Glomerular endothelial cell (primary cell): ENCODE results near the gene IL1RAPL2. TPM values are rescaled to one million over a fixed set of nuclear protein-coding genes. Genes with fewer than 3 reads are reported as not detected.

Experiments used
- DNase-seq: peaks from one replicate; pipeline ENCODE4 v3.0.0-alpha.2; 2011; ENCODE audit warnings: low read depth, low spot score; ENCODE audit errors: extremely low read depth
- total RNA-seq: library from RNA; depleted of rRNA; stranded (reverse); fragments of >200 nt; gene quantifications from 2 replicates; pipeline ENCODE4 v1.2.3, GENCODE V29; 2015

IL1RAPL2 gene
- total RNA-seq, 1 donor from 2014 or later = not detected

GRCh38 chrX:105349476-105349875 lies 783.5 kb downstream of the IL1RAPL2 start:
- no peak for DNase-seq

GRCh38 chrX:105375816-105376215 lies 809.8 kb downstream of the IL1RAPL2 start:
- no peak for DNase-seq

- DNase-seq = no peak
These were observed 858.7 kb downstream of the IL1RAPL2 start for GRCh38 chrX:105424729-105425128.

- DNase-seq = no peak
These were observed 885.4 kb downstream of the IL1RAPL2 start for GRCh38 chrX:105451401-105451800.

- DNase-seq = no peak
These were observed 892.8 kb downstream of the IL1RAPL2 start for GRCh38 chrX:105458846-105459245.

- no peak for DNase-seq
These were observed 894.4 kb downstream of the IL1RAPL2 start for GRCh38 chrX:105460376-105460775.

- DNase-seq = no peak
These were observed 895.0 kb downstream of the IL1RAPL2 start for GRCh38 chrX:105461016-105461415.

- DNase-seq = no peak
These were observed 896.2 kb downstream of the IL1RAPL2 start for GRCh38 chrX:105462186-105462585.

- DNase-seq = no peak
These were observed 897.5 kb downstream of the IL1RAPL2 start for GRCh38 chrX:105463473-105463872.

GRCh38 chrX:105464618-105465017 lies 898.6 kb downstream of the IL1RAPL2 start:
- DNase-seq = no peak

GRCh38 chrX:105468741-105469140 lies 902.7 kb downstream of the IL1RAPL2 start:
- DNase-seq = no peak

GRCh38 chrX:105471597-105471996 lies 905.6 kb downstream of the IL1RAPL2 start:
- DNase-seq = no peak

- DNase-seq = no peak
These were observed 909.8 kb downstream of the IL1RAPL2 start for GRCh38 chrX:105475801-105476200.

GRCh38 chrX:105477351-105477750 lies 911.4 kb downstream of the IL1RAPL2 start:
- no peak for DNase-seq

GRCh38 chrX:105480646-105481310 lies 914.8 kb downstream of the IL1RAPL2 start:
- no peak for DNase-seq

GRCh38 chrX:105483011-105483410 lies 917.0 kb downstream of the IL1RAPL2 start:
- no peak for DNase-seq

- no peak for DNase-seq
These were observed 922.7 kb downstream of the IL1RAPL2 start for GRCh38 chrX:105488716-105489115.

GRCh38 chrX:105495376-105495775 lies 929.4 kb downstream of the IL1RAPL2 start:
- no peak for DNase-seq

GRCh38 chrX:105502336-105502735 lies 936.3 kb downstream of the IL1RAPL2 start:
- DNase-seq = no peak

GRCh38 chrX:105515561-105515960 lies 949.6 kb downstream of the IL1RAPL2 start:
- DNase-seq = no peak

- DNase-seq = no peak
These were observed 960.4 kb downstream of the IL1RAPL2 start for GRCh38 chrX:105526431-105526830.

GRCh38 chrX:105527759-105528158 lies 961.8 kb downstream of the IL1RAPL2 start:
- no peak for DNase-seq

GRCh38 chrX:105533951-105534350 lies 968.0 kb downstream of the IL1RAPL2 start:
- no peak for DNase-seq
